HCT116 (cell line): ENCODE data around the gene MCF2L. TPM values are rescaled to one million over a fixed set of nuclear protein-coding genes. Genes with fewer than 3 reads are reported as not detected.

ENCODE experiments used
- ATAC-seq: fragments of 200-7000 bp; cut with Tn5 transposase; 2 replicates; pipeline ENCODE4 v1.9.1; 2020; ENCODE audit warnings: mild to moderate bottlenecking, moderate library complexity
- BruUV-seq: library from RNA; stranded (reverse); fragments of 400-500 nt; replicated peaks from 2 replicates; lab custom pipeline; 2021; lab: Mats Ljungman, UMichigan
- CTCF ChIA-PET: fragments of 300-600 bp; sonication (Branson Sonifier 250); formaldehyde crosslinking; loops from one replicate; lab custom pipeline; 2021; ENCODE audit warnings: antibody characterized with exemption; lab: Charles Lee
- POLR2A ChIA-PET: fragments of 300-600, 350-600 bp; sonication (Branson Sonifier 250); formaldehyde crosslinking; loops from one replicate; lab custom pipeline; 2021; ENCODE audit warnings: antibody characterized with exemption; lab: Charles Lee
- RAD21 ChIA-PET, 2 experiments: fragments of 300-600 bp; sonication (Branson Sonifier 250); formaldehyde crosslinking; loops; one replicate each; lab custom pipeline; 2023; ENCODE audit warnings: low total read pairs in 2 of 2; ENCODE audit not compliant: uncharacterized antibody in 2 of 2, unreplicated experiment in 2 of 2, low non-redundant PET in 1 of 2; lab: Charles Lee
- DNase-seq: peaks from one replicate; pipeline ENCODE4 v3.0.0-alpha.2; 2010; ENCODE audit warnings: low read depth, low spot score
- H2AFZ ChIP-seq: fragments of 200-600 bp; shearing (Covaris generic), sonication (generic); 2 replicates; pipeline ENCODE4 v1.6.1; 2017; ENCODE audit warnings: low read depth, mixed run types, mixed read lengths, antibody characterized with exemption, low read length; ENCODE audit not compliant: poor library complexity, severe bottlenecking
- H3K27ac ChIP-seq: 2 replicates; pipeline ENCODE4 v1.5.1; 2012; ENCODE audit warnings: low read depth, low read length
- H3K27me3 ChIP-seq: fragments of 200-600 bp; sonication (generic); 2 replicates; pipeline ENCODE4 v1.6.1; 2016; ENCODE audit warnings: mixed run types, low read length, mixed read lengths; ENCODE audit not compliant: insufficient read depth
- H3K36me3 ChIP-seq, 2 experiments: fragments of 200-500 bp in 1 of 2; fragments of 200-600 bp in 1 of 2; sonication (Bioruptor generic) in 1 of 2; sonication (generic) in 1 of 2; 2 replicates each; pipeline versions ENCODE4 v1.5.1 to v1.6.1; 2014 to 2016; ENCODE audit warnings: low read length in 2 of 2, inconsistent platforms in 1 of 2, mixed read lengths in 1 of 2, mixed run types in 1 of 2; ENCODE audit not compliant: insufficient read depth in 2 of 2, control insufficient read depth in 1 of 2
- H3K4me1 ChIP-seq, 2 experiments: fragments of 200-600 bp in 1 of 2; sonication (generic) in 1 of 2; 2 replicates each; pipeline versions ENCODE4 v1.5.1 to v1.6.1; 2012 to 2017; ENCODE audit warnings: low read length in 2 of 2, inconsistent platforms in 1 of 2, mild to moderate bottlenecking in 1 of 2, mixed read lengths in 1 of 2, mixed run types in 1 of 2, moderate library complexity in 1 of 2; ENCODE audit not compliant: insufficient read depth in 2 of 2, control insufficient read depth in 1 of 2
- H3K4me2 ChIP-seq: fragments of 200-600 bp; sonication (generic); 2 replicates; pipeline ENCODE4 v1.6.1; 2017; ENCODE audit warnings: mixed run types, low read length, mixed read lengths
- H3K4me3 ChIP-seq, 2 experiments: fragments of 200-600 bp in 1 of 2; sonication (generic) in 1 of 2; replicated peaks in 1 of 2; 2 replicates each; pipeline ENCODE4 v1.5.1; 2011 to 2016; ENCODE audit warnings: low read length in 2 of 2, control low read depth in 1 of 2, low read depth in 1 of 2, mild to moderate bottlenecking in 1 of 2, mixed read lengths in 1 of 2, mixed run types in 1 of 2
- H3K79me2 ChIP-seq: fragments of 200-600 bp; sonication (generic); 2 replicates; pipeline ENCODE4 v1.6.1; 2017; ENCODE audit warnings: mild to moderate bottlenecking, mixed run types, low read length, moderate library complexity, mixed read lengths; ENCODE audit not compliant: insufficient read depth
- H3K9ac ChIP-seq: fragments of 200-600 bp; sonication (generic); 2 replicates; pipeline ENCODE4 v1.6.1; 2016; ENCODE audit warnings: low read length, mixed read lengths
- H3K9me2 ChIP-seq: fragments of 200-600 bp; sonication (generic), shearing (Covaris generic); 2 replicates; pipeline ENCODE4 v1.6.1; 2017; ENCODE audit warnings: mixed run types, mild to moderate bottlenecking, moderate library complexity; ENCODE audit not compliant: insufficient read depth
- H3K9me3 ChIP-seq, 2 experiments: fragments of 200-500 bp in 1 of 2; fragments of 200-600 bp in 1 of 2; sonication (Bioruptor generic) in 1 of 2; sonication (generic) in 1 of 2; 2 replicates each; pipeline ENCODE4 v1.6.1; 2014 to 2017; ENCODE audit warnings: low read length in 2 of 2, mixed read lengths in 2 of 2, inconsistent platforms in 1 of 2, low read depth in 1 of 2, mild to moderate bottlenecking in 1 of 2, mixed run types in 1 of 2, moderate library complexity in 1 of 2; ENCODE audit not compliant: control insufficient read depth in 1 of 2, insufficient read depth in 1 of 2
- H4K20me1 ChIP-seq: fragments of 200-600 bp; sonication (generic), shearing (Covaris generic); 2 replicates; pipeline ENCODE4 v1.6.1; 2017; ENCODE audit warnings: mixed run types, mild to moderate bottlenecking, moderate library complexity; ENCODE audit not compliant: insufficient read depth
- CBX3 ChIP-seq: IDR thresholded peaks from 2 replicates; pipeline ENCODE4 v1.6.1; 2012; ENCODE audit warnings: low read depth
- EGR1 ChIP-seq: IDR thresholded peaks from 2 replicates; pipeline ENCODE4 v1.6.1; 2012; ENCODE audit warnings: low read depth
- ELF1 ChIP-seq: IDR thresholded peaks from 2 replicates; pipeline ENCODE4 v1.6.1; 2012; ENCODE audit warnings: low read depth, borderline replicate concordance
- JUND ChIP-seq: IDR thresholded peaks from 2 replicates; pipeline ENCODE4 v1.6.1; 2012
- MAX ChIP-seq: IDR thresholded peaks from 2 replicates; pipeline ENCODE4 v1.6.1; 2012
- REST ChIP-seq: IDR thresholded peaks from 2 replicates; pipeline ENCODE4 v1.6.1; 2012; ENCODE audit warnings: low read depth
- SIN3A ChIP-seq: IDR thresholded peaks from 2 replicates; pipeline ENCODE4 v1.6.1; 2012; ENCODE audit warnings: low read depth
- ZBTB33 ChIP-seq: IDR thresholded peaks from 2 replicates; pipeline ENCODE4 v1.6.1; 2011; ENCODE audit warnings: mild to moderate bottlenecking, low read length, moderate library complexity; ENCODE audit not compliant: insufficient replicate concordance; ENCODE audit errors: extremely low read depth
- ZFX ChIP-seq: fragments of 450-650 bp; IDR thresholded peaks from 2 replicates; pipeline ENCODE4 v1.6.1; 2017
- intact Hi-C: fragments of 100-400 bp; cut with micrococcal nuclease; formaldehyde crosslinking; loops from 2 replicates; pipeline ENCODE4 v1.10.0; 2022
- total RNA-seq: library from RNA; stranded (reverse); gene quantifications from one replicate; pipeline ENCODE4 v1.2.1, GENCODE V29; 2021; ENCODE audit not compliant: unreplicated experiment

Gene MCF2L
- total RNA-seq, 1 experiment from 2014 or later, result 19.3 TPM

GRCh38 chr13:112924365-112924764 lies 44.6 kb upstream of the MCF2L start:
- H3K4me3 ChIP-seq, result no peak overlapping the region
- no peaks in the 10 kb centered on the region for H3K27me3 ChIP-seq
- RAD21 ChIA-PET, result no interaction called here
- H4K20me1 ChIP-seq, result no peaks in the 10 kb centered on the region
- ATAC-seq (no peak), DNase-seq (no peak)
- no peaks in the 10 kb centered on the region for H3K9me2 ChIP-seq
- H3K9me3 ChIP-seq, result 0 out of 4 replicates have a peak, but pooled peaks cover 0 to 4% of the 10 kb centered on the region in 2 experiments
- H2AFZ ChIP-seq, result no peak overlapping the region
- intact Hi-C loops, result no loop called here
- CTCF ChIA-PET, result interaction anchor here (1.1 kb wide), 1 partner anchor 19 kb away, joined by 3 read pairs; no protein-coding TSS in a partner anchor
- POLR2A ChIA-PET, result no interaction called here
- no peak overlapping the region for H3K4me2 ChIP-seq
- no peaks in the 10 kb centered on the region for H3K36me3 ChIP-seq
- H3K27ac ChIP-seq, result no peak overlapping the region
- H3K9ac ChIP-seq, result no peak overlapping the region
- TF ChIP-seq MAX (no peak), CBX3 (no peak), ELF1 (no peak), EGR1 (no peak), JUND (no peak), ZFX (no peak), REST (no peak), ZBTB33 (no peak), SIN3A (no peak)
- H3K4me1 ChIP-seq, result no peaks in the 10 kb centered on the region
- no peaks in the 10 kb centered on the region for H3K79me2 ChIP-seq
- BruUV-seq, result no TSS peak
